Measurements from ENCODE around the gene ORAI1. TPM values are rescaled to one million over a fixed set of nuclear protein-coding genes. Genes with fewer than 3 reads are reported as not detected.
A peak's percentile ranks its signal among the peaks of the same experiment; 100 is the strongest.

The ORAI1 gene
- total and polyA plus RNA-seq, 2 donors (not counting 3 experiments of a cell fraction or from before 2014, with no cell fraction given): 30.5 to 65.4 TPM

GRCh38 chr12:121626853-121627640, 717 bp downstream of the ORAI1 start:
- peak; percentile 79 for FAIRE-seq
- peak overlapping the region; percentile 16 for H2AFZ ChIP-seq (ENCODE audit: low read depth, low read length)
- H3K4me1 ChIP-seq (ENCODE audit: control insufficient read depth, extremely low read depth, insufficient read depth, low read length): peaks cover 45% of the 10 kb centered on the region
- dilution Hi-C loops (cut with MboI; ENCODE audit: extremely low pct_ligation_motif_present, low sequenced_read_pairs) (no loop called here), intact Hi-C loops (cut with micrococcal nuclease) (loop anchor here (1.0 to 5.0 kb wide), 4 partner anchors 41 to 170 kb away; no protein-coding TSS in a partner anchor)
- H3K4me2 ChIP-seq (ENCODE audit: insufficient read depth, low read length): peak overlapping the region; percentile 62
- peak overlapping the region; percentile 42 for H3K9ac ChIP-seq (replicated peaks; ENCODE audit: extremely low read depth, insufficient read depth, low read length)
- TF ChIP-seq CTCF (IDR thresholded peaks at IDR 0.05; ENCODE audit: extremely low read depth in 1 of 2, insufficient read depth in 1 of 2, low read depth in 1 of 2, low read length in 2 of 2) (no peak), GATA2 (IDR thresholded peaks at IDR 0.05; ENCODE audit: insufficient read depth, insufficient read length, low read depth, low read length) (no peak), MAX (IDR thresholded peaks at IDR 0.05; ENCODE audit: insufficient read depth, insufficient read length) (no peak), FOS (IDR thresholded peaks at IDR 0.05; ENCODE audit: borderline replicate concordance, insufficient read depth, low read length) (no peak), JUN (IDR thresholded peaks at IDR 0.05; ENCODE audit: borderline replicate concordance, insufficient read depth, insufficient read length, low read depth) (no peak), POLR2AphosphoS5 (IDR thresholded peaks at IDR 0.05; ENCODE audit: insufficient read depth, low read depth, low read length) (no peak), POLR2A (IDR thresholded peaks at IDR 0.05; ENCODE audit: low read depth, low read length) (no peak), EZH2 (IDR thresholded peaks at IDR 0.05; ENCODE audit: borderline replicate concordance, low read depth, low read length, severe bottlenecking) (no peak), MYC (IDR thresholded peaks at IDR 0.05; ENCODE audit: low read depth, low read length) (no peak)
- H3K36me3 ChIP-seq (ENCODE audit: control insufficient read depth in 2 of 2, extremely low read depth in 1 of 2, insufficient read depth in 2 of 2, low read length in 2 of 2): no peaks in the 10 kb centered on the region
- H3K27me3 ChIP-seq (ENCODE audit: control insufficient read depth in 2 of 2, insufficient read depth in 2 of 2, low read length in 2 of 2): no peaks in the 10 kb centered on the region
- H3K27ac ChIP-seq (ENCODE audit: insufficient read depth, low read depth, low read length): peak overlapping the region; percentile 67
- H3K4me3 ChIP-seq (replicated peaks in 1 of 3; ENCODE audit: insufficient read depth in 1 of 3, low read depth in 1 of 3, low read length in 3 of 3): peak overlapping the region; percentile 42 to 67 (median 47)
- no peaks in the 10 kb centered on the region for H4K20me1 ChIP-seq (replicated peaks; ENCODE audit: control insufficient read depth, extremely low read depth, insufficient read depth, low read length)
- H3K9me3 ChIP-seq (replicated peaks; ENCODE audit: control insufficient read depth, insufficient read depth, low read length): no peaks in the 10 kb centered on the region
- ChIA-PET POLR2A (interaction anchor here (0.6 to 1.4 kb wide), 7 partner anchors 16 to 299 kb away, joined by 3 to 5 read pairs (median 4); no protein-coding TSS in a partner anchor), CTCF (interaction anchor here (0.6 to 6.4 kb wide), 22 partner anchors 10 to 167 kb away, joined by 3 to 108 read pairs (median 4); partner anchors contain the start of genes MORN3 and RHOF)
- BruUV-seq (replicated peaks): no TSS peak
- no peaks in the 10 kb centered on the region for H3K9me1 ChIP-seq (replicated peaks; ENCODE audit: control insufficient read depth, extremely low read depth, insufficient read depth, low read length)
- DNase-seq (ENCODE audit: low read depth, low spot score): peak; percentile 80
- H3K79me2 ChIP-seq (ENCODE audit: control insufficient read depth, insufficient read depth, low read length): peaks cover 31% of the 10 kb centered on the region
